OCI-M2 (cell line): ENCODE results near the gene LSM2.
"Not testable (repeated sequence)": the region's sequence is repeated elsewhere in the genome, so short reads cannot be mapped to it uniquely, and the experiment has no call there.

ENCODE experiments used
- DNase-seq: peaks from one replicate; lab custom pipeline; 2025; ENCODE audit not compliant: unreplicated experiment; lab: John Stamatoyannopoulos, UW

The LSM2 gene

GRCh38 chr6:31806470-31807272 is at the start of gene LSM2:
LSM2 (minus strand) TSS chr6:31806966; CDS start chr6:31806757, 209 bp downstream.
- peak; percentile 94 for DNase-seq

- not testable (repeated sequence) for DNase-seq
Observed at GRCh38 chr6:31851980-31852718, 45.4 kb upstream of the LSM2 start.

DNA sequence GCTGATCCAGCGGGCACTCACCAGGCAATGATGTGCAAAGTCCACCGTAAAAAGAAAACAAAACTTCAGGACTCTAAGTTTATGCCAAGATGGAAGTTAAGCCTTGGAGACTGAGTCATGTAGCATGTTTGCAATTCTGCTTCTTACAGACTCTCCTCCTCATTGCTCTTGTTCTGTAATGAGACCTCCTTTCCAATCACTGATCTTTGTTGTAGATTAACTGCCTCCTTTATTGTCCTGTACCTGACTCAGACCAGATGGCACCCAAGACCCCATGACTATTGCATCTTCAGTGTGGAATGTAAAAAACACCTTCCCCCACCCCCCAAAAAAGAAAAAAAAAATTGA is 44.7 kb upstream of the LSM2 start:
- DNase-seq, result no peak

GRCh38 chr6:31850765-31851484 is 44.2 kb upstream of the LSM2 start:
- DNase-seq, result no peak

DNA sequence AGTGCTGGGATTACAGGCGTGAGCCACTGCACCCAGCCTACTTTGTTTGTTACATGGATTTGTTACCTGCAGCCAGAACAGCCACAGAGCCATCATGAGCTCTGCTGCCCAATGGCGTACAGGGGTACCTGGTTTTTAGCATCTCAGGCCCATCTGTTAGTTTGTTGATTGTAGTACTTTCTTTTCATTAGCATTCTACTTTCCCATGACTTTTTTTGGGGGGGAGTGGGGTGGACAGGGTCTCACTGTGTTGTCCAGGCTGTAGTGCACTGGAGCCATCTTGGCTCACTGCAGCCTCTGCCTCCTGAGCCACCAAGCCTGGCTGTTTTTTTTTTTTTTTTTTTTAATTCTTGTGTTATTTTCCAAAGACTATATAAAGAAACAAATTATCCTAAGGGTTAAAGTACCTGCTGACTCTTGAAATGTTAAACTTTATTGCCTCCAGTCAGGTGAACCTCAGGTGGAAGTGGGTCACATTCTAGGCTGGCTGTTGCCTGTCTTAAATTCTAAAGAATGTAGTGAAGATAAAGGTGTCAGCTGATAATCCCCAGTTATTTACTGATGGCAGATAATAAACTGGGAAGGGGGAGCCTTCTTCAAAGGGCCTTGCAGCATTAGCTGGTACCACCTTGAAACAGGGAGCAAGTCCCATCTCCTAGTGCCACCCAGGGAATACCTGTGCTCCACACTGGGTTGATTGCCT is 40.7 kb upstream of the LSM2 start:
- DNase-seq, result no peak

DNA sequence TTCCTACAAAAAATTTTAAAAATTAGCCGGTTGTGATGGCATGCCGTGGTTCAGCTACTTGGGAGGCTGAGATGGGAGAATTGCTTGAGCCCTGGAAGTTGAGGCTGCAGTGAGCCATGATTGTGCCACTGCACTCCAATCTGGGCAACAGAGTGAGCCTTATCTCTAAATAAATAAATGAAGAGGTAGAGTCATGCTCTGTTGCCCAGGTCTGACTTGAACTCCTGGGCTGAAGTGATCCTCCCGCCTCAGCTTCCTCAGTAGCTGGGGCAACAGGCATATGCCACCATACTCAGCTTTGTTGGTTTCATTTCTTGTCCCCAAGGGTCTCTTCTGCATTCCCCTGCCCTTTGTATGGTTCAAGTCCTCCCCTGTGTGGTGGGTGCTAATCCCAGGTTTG is 37.7 kb upstream of the LSM2 start:
- no peak for DNase-seq

GRCh38 chr6:31842053-31842452 is 35.3 kb upstream of the LSM2 start:
- DNase-seq, result no peak

- DNase-seq, result not testable (repeated sequence)
Observed at GRCh38 chr6:31839779-31840126, 33.0 kb upstream of the LSM2 start.

DNA sequence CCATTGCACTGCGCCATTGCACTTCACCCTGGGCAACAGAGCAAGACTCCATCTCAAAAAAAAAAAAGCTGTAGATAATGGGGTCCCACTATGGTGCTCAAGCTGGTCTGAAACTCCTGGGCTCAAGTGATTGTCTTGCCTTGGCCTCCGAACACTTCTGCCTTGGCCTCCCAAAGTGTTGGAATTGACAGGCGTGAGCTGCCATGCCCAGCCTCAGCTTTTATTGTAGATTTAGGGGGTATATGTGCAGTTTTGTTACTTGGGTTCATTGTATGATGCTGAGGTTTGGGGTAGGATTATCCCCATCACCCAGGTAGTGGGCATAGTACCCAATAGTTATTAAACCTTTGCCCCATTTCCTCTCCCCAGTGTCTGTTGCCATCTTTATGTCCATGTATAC is 32.2 kb upstream of the LSM2 start:
- DNase-seq, result no peak

DNA sequence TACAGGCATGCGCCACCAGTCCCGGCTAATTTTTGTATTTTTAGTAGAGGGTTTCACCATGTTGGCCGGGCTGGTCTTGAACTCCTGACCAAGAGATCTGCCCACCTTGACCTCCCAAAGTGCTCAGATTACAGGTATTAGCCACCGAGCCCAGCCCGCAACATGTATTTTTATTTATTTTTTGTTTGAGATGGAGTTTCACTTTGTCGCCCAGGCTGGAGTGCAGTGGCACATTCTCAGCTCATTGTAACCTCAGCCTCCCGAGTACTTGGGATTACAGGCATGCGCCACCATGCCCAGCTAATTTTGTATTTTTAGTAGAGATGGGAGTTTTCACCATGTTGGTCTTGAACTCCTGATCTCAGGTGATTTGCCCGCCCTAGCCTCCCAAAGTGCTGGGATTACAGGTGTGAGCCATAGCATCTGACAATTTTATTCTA is 31.4 kb upstream of the LSM2 start:
- not testable (repeated sequence) for DNase-seq

- no peak for DNase-seq
Observed at GRCh38 chr6:31837369-31838113, 30.8 kb upstream of the LSM2 start.

DNA sequence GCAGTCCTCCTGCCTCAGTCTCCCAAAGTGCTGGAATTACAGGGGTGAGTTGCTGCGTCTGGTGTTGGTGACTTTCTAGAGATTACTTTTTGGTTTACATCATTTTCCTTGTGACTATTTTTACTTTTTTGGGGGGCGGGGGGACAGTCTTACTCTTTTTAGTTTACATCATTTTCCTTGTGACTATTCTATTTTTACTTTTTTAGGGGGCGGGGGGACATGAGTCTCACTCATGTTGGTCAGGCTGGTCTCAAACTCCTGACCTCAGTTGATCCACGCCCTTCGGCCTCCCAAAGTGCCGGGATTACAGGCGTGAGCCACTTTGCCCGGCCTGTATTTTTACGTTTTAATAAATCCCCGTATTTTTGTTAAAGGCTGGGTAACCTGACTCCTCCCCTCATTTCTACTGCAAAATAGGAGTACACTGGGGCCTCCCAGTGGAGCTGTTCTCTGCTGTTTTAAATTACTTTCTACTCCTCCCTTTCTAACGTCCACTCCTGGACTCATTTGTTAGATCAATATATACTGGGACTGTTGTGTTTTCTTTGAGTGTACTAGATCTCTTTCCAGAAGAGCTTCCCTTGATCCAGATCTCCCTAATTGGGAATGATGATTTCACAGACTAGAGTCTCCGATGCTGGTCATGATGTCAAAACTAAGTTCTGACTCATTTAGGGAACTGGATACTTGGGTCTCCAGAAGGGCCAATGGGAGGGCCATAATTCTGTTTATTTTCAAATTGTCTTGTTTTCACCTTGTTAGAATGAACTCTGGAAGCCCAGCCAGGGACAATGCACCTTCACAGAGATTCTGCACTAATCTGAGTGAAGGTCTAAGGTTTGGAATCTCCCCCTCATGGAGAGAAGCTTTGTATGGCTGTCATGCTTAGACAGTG is 30.0 kb upstream of the LSM2 start:
- DNase-seq, result no peak

DNA sequence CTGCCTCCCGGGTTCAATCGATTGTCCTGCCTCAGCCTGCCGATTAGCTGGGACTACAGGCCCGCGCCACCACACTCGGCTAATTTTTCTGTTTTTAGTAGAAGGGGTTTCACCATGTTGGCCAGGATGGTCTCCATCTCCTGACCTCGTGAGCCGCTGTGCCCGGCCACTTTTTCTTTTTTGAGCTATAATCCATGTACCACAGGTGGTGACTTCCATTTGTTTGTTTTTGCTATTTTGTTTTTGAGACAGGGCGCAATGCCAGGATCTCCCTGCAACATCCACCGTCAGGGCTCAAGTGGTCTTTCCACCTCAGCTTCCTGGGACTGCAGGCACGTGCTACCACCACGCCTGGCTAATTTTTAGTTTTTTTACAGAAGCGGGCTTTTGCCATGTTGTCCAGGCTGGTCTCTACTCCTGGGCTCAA is 29.3 kb upstream of the LSM2 start:
- DNase-seq, result no peak

GRCh38 chr6:31834367-31835250 is 27.8 kb upstream of the LSM2 start:
- DNase-seq, result peak; percentile 94

DNA sequence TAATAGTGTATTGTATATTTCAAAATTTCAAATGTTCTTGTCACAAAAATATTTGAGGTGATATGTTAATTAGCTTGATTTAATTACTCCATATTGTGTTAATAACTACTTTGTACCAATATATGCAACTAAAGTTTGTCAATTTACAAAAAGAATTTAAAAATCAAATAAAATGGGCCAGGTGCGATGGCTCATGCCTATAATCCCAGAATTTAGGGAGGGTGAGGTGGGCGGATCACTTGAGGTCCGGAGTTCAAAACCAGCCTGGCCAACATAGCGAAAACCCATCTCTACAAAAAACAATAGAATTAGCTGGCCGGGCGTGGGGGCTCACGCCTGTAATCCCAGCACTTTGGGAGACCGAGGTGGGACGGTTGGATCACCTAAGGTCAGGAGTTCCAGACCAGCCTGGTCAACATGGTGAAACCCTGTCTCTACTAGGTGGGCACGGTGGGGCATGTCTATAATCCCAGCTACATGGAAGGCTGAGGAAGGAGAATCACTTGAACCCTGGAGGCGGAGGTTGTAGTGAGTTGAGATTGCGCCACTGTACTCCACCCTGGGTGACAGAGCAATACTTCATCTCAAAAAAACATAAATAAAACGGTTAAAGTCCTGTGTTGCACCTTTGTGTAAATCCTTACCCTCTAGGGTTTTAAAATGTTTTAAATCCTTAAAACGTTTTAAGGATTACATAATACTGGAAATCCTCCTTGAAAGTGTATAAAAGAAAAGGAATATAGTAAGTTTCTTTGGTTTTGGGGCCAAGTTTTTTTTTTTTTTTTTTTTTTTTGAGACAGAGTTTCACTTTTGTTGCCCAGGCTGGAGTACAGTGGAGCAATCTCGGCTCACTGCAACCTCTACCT is 24.8 kb upstream of the LSM2 start:
- no peak for DNase-seq

GRCh38 chr6:31830886-31831335 is 24.1 kb upstream of the LSM2 start:
- DNase-seq, result no peak

GRCh38 chr6:31829633-31830283 is 23.0 kb upstream of the LSM2 start:
- no peak for DNase-seq
